GM18867 (cell line): ENCODE data around the gene LALBA.
"Not testable (repeated sequence)": the region's sequence is repeated elsewhere in the genome, so short reads cannot be mapped to it uniquely, and the experiment has no call there.

Source experiments
- ATAC-seq: cut with Tn5 transposase; IDR thresholded peaks from one replicate; pipeline ENCODE4 v1.9.1; 2021; ENCODE audit warnings: mild to moderate bottlenecking, moderate library complexity; ENCODE audit not compliant: unreplicated experiment

Gene LALBA

DNA sequence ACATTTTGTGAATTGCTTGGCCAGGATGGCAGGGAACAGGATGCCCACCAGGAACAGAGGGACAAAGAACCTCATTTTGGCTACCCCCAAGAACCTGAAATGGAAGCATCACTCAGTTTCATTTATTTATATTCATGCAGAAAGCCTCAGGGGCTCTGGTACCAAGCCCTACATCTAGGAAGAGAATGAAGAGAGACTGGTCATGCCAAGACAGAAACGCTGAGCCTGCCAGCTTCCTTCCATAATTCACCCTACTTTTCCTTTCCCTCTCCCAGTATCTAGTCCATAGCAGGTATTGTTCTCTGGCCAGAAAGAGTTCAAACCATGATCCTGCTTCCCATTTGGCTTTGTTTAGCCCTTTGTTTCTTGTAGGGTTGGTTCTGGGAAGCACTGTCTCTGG, at the start of gene LALBA:
Gene LALBA, minus strand, starts transcription at position 101 of the 400 bp plus-strand sequence. Its CDS starts 26 bp downstream, at position 75.
- no peak for ATAC-seq

DNA sequence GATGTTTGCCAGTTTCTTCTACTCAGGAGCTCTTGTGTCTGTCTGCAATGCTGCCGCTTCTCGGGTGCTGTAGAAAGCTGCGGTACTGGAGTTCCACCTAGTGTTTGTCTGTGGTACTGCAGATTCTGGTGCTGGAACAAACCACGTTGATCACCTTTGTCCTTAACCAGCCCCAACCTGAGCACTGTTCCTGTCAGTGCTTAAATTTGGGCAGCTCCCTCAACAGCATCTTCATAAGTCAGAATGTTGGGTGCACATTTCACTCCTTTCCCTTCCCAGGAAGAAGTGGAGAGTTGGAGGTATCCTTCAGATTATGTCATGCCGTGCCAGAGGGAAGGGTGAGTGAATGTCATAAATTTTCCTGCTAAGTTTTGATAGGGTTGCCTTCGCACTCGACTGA, 48.7 kb upstream of the LALBA start:
- ATAC-seq = peak; percentile 75

DNA sequence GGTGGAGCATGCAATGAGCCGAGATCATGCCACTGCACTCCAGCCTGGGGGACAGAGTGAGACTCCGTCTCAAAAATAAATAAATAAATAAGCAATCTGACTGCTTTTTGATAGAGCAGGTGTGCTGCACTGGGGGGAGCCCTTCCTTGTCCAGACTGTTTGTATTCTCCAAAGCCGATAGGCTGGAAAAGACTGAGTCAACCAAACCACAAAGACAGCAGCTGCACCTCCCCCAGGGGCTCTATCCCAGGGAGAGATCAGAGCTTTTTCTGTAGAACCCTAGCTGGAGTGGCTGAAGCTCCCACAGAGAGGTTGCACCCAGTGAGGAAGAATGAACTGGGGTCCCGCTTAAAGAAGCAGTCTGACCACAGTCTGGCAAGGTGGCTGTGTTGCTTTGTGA, 45.8 kb upstream of the LALBA start:
- no peak for ATAC-seq

DNA sequence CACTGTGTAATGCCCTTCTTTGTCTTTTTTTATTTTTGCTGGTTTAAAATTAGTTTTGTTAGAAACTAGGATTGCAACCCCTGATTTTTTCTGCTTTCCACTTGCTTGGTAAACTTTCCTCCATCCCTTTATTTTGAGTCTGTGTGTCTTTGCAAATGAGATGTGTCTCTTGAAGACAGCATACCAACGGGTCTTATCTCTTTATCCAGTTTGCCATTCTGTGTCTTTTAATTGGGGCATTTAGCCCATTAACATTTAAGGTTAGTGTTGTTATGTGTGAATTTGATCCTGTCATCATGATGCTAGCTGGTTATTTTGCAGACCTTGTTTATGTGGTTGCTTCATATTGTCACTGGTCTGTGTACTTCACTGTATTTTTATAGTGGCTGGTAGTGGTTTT, 43.5 kb upstream of the LALBA start:
- ATAC-seq = no peak

DNA sequence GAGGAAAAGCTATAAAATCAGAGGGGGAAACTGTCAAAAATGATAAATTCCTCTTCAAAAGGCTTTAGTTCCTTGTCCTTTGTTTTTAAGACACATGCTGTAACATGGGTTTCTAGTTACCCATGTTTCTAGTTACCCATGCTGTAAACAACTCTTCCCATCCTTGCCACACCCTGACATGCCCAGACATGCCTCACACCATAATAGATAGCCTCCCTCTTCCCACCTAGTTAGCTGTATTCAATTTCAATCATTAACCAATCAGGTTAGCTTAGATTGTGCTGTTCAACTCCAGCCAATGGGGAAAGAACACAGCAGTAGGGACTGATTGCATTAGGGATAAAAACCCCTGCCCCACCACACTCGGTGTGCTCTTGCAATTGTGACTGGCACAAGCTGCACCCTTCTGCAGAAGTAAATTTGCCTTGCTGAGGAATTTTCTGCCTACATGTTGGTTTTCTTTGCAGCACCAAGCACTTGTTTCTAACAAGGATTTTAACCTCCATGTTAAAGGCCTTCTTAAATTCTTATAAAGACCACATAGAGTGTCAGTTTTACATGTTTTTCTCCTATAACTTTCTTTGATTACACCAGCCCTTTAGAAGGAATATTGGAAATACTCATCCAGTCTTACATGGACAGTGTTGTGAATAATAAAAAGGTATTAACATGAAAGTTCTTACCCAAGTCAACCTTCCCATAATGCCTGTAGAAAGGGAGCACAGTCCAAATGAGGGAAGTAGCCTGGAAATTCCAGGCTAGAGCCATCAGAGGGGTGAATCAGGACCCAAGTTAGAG, 32.5 kb upstream of the LALBA start:
- ATAC-seq = no peak

DNA sequence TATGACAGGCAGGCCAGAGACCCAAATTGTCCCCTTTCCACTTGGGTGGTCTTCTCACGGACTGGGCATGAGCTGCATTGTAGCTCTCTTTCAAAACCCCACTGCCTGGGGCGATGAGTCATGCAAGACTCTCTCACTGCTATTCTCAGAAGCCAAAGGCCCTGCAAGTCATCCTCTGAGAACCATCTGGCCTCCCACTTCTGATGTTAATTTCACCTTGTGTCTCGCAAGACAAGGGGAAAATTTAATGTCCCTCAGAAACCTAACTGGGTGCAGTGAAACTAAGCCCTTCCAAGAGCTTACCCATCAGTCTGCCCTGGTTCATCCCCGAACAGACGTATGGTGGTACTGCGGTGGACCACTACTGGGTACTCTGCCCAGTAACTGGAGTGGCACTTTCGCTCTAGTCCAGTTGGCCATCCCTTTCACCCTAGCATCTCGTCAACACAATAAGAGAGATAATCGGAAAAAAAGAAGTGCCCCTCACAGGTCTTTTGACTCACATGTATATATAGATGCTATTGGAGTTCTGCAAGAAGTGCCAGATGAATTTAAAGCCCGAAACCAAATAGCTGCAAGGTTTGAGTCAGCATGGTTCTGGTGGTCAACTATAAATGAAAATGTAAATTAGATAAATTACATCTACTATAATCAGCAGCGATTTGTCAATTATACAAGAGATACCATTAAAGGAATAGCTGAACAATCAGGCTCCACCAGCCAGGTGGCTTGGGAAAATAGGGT, 31.3 kb upstream of the LALBA start:
- ATAC-seq = peak; percentile 83

DNA sequence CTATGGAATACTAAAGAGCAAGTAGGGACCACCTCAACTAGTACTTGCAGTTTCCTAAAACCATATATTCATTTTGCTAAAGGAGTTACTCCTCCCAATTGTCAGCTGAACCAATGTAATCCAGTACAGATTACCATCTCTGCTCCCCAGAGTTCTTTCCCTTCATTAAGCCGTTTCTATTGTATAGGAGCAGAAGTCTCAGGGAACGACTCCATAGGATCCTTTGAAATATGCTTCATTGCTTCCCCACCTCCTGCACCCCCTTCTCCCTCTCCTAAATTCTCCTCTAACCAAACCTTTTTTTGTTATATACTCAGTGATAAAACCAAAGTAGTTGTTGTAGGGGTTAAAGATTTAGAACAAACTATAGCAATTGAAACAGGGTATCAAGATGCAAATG, 30.7 kb upstream of the LALBA start:
- no peak for ATAC-seq

DNA sequence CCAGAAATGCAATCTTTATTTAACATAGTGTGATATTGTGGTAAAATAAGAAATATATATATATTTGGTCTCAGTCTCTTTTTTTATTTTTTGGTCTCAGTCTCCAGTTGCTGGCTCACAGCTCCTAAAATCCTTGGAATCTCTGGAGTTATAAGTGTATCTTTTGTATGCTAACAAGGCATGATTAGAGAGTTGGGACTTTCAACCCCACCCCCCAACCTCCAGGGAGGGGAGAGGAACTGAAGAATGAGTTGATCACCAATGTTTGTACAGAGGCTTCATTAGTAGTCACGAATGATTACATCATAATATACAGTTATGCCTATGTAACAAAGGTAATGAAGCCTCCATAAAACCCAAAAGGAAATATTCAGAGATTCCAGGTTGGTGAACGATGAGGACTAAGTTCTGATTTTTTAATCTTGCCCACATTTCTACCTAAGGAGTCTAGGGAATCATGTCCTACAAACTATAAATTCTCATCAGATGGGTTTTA, 22.8 kb upstream of the LALBA start:
- ATAC-seq = no peak

DNA sequence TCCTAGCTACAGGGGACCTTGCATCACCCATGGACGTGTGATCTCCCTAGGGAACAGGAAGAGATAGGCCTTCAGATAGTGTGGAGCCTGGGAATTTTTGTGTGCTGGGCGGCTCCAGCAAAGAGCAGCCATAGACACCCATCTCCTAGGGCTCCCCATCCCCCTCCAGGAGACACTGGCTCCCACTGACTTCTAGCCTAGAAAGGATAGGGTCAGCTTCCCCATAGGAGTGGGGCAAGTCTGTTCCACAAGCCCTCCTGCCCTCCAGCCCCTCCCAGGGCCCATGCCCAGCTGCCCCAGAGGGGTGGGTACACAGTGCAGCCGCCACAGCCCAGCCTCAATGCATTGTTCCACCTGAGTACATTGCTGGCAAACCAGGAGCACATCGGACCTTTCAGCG, 16.5 kb upstream of the LALBA start:
- ATAC-seq = no peak

DNA sequence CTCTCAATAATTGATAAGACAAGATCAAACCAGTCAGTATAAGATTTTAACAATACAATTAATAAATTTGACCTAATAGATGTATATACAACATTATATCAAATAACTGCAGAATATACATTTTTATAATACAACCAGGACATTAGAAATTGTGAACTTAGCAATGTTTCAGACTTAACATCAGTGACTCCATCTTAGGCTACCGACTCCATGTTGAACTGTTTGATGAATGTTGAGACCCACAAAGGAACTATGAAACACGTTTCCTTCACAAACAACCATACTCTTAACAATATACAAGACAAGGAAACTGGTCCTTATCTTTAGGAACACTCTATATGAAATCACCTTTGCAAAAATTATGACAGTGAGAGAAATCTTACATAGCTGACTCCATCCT, 13.9 kb upstream of the LALBA start:
- ATAC-seq = no peak

DNA sequence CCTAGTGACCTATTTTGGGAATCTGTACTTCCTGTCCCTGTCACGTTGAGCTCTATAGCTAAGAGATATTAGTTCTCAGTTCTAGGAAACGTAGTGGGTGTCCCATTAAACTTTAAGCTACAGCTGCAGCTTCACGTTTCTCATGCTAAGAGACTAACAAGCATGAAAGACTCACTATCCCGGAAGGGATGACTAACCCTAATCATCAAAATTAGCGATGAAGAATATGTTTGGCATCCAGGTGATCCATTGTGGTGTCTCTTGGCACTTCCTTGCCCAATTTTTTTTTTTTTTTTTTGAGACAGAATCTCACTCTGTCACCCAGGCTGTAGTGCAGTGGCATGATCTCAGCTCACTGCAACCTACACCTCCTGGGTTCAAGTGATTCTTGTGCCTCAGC, 11.0 kb upstream of the LALBA start:
- ATAC-seq = no peak

DNA sequence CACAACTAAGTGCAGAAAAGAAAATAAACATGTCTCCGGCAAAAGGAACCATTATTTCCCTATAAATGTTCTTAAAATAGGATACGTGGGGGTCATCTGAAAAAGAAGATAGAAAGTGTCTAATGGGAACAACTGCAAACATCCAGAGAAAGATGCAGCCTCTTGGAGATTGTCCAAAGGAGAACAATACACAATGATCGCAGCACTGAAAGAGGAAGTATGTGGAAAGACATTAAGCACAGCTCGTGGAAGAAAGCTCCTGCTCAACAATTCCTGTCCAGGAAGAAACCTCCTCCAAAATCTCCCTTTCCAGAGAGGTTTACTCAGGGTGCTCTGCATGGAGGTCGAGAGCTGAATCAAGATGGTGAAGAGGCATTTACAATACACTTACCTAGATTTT, 2.5 kb upstream of the LALBA start:
- ATAC-seq = no peak

DNA sequence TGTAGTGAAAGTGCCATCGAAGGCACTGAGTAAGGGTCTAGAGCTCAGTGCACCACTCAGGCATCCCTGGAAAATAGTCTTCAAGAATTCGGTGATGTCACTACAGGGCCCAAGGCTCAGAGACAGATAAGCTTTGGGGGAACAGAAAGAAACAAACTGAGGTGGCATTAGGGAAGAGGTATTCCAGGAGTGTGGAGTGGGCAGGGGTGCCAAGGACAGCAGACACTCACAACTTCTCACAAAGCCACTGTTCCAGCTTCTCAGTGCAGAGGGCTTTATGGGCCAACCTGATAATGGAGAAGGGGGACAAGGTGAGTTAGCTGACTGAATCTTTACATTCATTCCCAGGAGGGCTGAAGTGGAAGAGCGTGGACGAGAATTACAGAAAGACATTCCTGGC, 2.1 kb downstream of the LALBA start:
- ATAC-seq = no peak

DNA sequence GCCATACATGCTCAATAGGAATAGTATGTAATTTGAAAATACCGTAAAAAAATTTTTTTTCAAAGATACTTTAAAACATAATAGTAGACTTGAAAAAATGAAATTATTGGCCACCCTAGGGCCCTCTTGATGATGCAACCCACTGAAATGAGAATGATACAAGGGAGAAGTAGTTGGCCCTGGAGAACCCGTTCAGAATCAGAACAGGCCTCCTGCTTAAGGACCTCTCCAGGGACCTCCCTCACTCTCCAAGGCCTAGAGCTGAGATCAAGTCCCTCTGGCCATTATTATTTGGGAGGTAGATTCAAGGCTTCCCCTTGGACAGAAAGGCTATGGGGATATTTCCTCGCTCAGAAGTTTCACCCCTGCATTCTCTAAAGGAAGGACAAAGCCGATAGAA, 11.9 kb downstream of the LALBA start:
- no peak for ATAC-seq

DNA sequence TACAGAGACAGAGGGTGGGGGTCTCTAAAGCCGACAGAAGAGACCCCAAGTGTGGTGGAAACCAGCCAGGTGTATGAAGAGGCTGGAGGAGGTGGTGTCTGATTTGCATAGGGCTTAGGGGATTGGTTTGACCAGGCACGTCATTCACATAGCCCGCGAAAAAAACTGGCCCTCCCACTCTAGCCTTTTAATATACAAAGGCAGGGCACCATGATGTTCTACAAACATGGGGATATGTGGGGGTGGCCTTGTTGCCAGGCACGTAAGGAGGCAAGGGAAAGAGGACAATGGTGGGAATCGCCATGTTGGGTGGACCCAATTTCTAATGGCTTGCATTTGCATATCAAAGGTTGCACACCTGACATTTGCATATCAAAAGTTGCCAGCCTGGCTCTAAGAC, 13.2 kb downstream of the LALBA start:
- ATAC-seq = no peak

DNA sequence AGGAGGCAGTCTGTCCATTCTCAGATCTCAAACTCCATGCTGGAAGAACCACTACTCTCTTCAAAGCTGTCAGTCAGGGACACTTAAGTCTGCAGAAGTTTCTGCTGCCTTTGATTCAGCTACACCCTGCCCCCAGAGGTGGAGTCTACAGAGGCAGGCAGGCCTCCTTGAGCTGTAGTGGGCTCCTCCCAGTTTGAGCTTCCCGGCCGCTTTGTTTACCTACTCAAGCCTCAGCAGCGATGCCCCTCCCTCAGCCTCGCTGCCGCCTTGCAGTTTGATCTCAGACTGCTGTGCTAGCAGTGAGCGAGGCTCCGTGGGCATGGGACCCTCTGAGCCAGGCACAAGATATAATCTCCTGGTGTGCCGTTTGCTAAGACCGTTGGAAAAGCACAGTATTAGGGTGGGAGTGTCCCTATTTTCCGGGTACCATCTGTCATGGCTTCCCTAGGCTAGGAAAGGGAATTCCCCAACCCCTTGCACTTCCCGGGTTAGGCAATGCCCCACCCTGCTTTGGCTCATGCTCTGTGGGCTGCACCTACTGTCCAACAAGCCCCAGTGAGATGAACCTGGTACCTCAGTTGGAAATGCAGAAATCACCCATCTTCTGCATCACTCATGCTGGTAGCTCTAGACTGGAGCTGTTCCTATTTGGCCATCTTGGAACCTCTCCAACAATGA, 16.0 kb downstream of the LALBA start:
- ATAC-seq = not testable (repeated sequence)

DNA sequence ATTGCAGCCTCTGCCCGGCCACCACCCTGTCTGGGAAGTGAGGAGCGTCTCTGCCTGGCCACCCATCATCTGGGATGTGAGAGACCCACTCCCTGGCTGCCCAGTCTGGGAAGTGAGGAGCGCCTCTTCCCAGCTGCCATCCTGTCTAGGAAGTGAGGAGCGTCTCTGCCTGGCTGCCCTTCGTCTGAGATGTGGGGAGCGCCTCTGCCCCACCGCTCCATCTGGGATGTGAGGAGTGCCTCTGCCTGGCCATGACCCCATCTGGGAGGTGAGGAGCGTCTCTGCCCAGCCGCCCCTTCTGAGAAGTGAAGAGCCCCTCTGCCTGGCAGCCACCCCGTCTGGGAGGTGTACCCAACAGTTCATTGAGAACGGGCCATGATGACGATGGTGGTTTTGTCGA, 18.2 kb downstream of the LALBA start:
- ATAC-seq = not testable (repeated sequence)

DNA sequence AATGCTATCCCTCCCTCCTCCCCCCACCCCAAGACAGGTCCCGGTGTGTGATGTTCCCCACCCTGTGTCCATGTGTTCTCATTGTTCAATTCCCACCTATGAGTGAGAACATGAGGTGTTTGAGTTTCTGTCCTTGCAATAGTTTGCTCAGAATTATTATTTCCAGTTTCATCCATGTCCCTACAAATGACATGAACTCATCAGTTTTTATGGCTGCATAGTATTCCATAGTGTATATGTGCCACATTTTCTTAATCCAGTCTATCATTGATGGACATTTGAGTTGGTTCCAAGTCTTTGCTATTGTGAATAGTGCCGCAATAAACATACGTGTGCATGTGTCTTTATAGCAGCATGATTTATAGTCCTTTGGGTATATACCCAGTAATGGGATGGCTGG, 22.8 kb downstream of the LALBA start:
- not testable (repeated sequence) for ATAC-seq

DNA sequence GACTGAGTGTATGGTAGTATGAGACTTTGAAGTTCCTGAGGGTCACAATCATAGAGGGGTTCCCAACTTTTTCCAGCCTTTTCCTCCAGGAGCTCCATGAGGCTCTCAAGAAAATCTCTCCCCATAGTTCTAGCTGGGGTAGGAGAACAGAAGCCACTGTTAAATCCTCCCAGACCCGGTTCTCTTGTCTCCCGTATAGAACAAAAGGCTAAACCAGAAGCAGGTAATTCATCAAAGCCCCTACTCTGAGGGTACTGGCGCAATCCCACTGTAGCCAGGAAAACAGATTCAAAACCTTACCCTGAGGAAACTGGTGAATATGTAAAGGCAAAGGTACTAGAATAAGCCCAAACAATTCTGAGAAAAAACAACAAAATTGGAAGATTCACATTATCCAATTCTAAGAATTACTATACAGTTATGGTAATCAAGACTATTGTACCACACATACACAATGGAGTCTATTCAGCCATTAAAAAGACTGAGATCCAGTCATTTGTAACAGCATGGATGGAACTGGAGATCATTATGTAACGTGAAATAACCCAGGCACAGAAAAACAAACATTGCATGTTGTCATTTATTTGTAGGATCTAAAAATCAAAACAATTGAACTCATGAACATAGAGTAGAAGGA, 23.9 kb downstream of the LALBA start:
- no peak for ATAC-seq

DNA sequence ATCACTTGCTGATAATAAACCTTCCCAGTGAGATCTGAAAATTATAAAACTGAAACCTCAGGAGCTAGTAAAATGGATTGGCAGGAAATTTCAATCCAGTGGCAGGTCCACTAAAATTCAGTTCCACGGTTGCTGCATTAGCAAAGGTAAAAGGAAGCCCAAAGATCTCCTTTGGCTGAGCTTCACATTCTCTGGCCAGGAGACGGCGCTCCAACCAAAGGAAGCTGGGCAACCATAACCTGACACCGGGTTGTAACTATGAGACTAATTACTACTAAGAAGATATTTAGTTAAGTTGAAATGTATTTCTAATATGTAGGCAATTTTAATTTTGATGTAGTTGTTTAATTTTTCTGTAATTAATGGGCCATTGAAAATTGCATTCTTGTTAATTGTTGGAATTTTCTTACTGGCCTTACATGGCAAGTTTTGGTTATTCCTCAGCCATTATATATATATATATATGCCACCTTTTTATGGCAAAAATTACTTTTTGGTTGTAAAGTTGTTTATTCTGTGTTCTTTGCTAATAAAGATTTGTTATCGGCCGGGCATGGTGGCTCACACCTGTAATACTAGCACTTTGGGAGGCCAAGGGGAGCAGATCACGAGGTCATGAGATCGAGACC, 27.4 kb downstream of the LALBA start:
- no peak for ATAC-seq

DNA sequence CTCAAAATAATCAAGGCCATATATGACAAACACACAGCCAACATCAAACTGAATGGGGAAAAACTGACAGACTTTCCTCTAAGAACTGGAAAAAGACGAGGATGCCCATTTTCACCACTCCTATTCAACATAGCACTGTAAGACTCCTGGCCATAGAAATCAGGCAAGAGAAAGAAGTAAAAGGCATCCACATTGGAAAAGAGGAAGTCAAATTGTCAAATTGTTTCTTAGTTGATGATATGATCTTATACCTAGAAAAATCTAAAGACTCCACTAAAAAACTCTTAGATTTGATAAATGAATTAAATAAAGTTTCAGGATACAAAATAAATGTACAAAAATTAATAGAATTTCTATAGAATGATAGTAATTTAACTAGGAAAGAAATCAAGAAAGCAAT, 33.2 kb downstream of the LALBA start:
- ATAC-seq = no peak
